IMR-90 (cell line): ENCODE data around the gene S1PR3. TPM values are rescaled to one million over a fixed set of nuclear protein-coding genes. Genes with fewer than 3 reads are reported as not detected.
A peak's percentile ranks its signal among the peaks of the same experiment; 100 is the strongest.

ENCODE experiments used
- ATAC-seq: fragments of 200-7000 bp; cut with Tn5 transposase; 2 replicates; pipeline ENCODE4 v1.9.1; 2020; ENCODE audit warnings: low read depth, mild to moderate bottlenecking, moderate library complexity
- BruUV-seq: library from RNA; stranded (reverse); fragments of 400-500 nt; replicated peaks from 2 replicates; lab custom pipeline; 2021; lab: Mats Ljungman, UMichigan
- CTCF ChIA-PET: fragments of 300-600 bp; formaldehyde crosslinking; extraction: SDS; loops from one replicate; lab custom pipeline; 2021; ENCODE audit warnings: antibody characterized with exemption; lab: Yijun Ruan, JAX
- POLR2A ChIA-PET: fragments of 300-600 bp; sonication (Branson Sonifier 250); formaldehyde crosslinking; loops from one replicate; lab custom pipeline; 2022; ENCODE audit warnings: antibody characterized with exemption; ENCODE audit not compliant: unreplicated experiment; lab: Charles Lee
- DNase-seq: peaks from one replicate; pipeline ENCODE4 v3.0.0; 2013
- H2AFZ ChIP-seq: replicated peaks from 2 replicates; pipeline ENCODE3; 2013; ENCODE audit warnings: low read length, mild to moderate bottlenecking; ENCODE audit not compliant: poor library complexity
- H2AK5ac ChIP-seq: 2 replicates; pipeline ENCODE4 v1.6.1; 2013; ENCODE audit warnings: low read depth, low read length, inconsistent platforms
- H2AK9ac ChIP-seq: replicated peaks from 2 replicates; pipeline ENCODE3; 2013; ENCODE audit warnings: mild to moderate bottlenecking, low read depth, low read length, moderate library complexity; ENCODE audit not compliant: poor library complexity
- H2BK120ac ChIP-seq: 2 replicates; pipeline ENCODE4 v1.6.1; 2013; ENCODE audit warnings: low read depth, low read length, inconsistent platforms
- H2BK15ac ChIP-seq: 3 replicates; pipeline ENCODE4 v1.6.1; 2013; ENCODE audit warnings: low read depth, low read length, inconsistent platforms
- H2BK20ac ChIP-seq: 2 replicates; pipeline ENCODE4 v1.6.1; 2013; ENCODE audit warnings: low read depth, mild to moderate bottlenecking, inconsistent platforms, low read length, moderate library complexity
- H2BK5ac ChIP-seq: 2 replicates; pipeline ENCODE4 v1.6.1; 2013; ENCODE audit warnings: mild to moderate bottlenecking, low read depth, low read length, inconsistent platforms; ENCODE audit not compliant: poor library complexity, severe bottlenecking
- H3K14ac ChIP-seq: replicated peaks from 2 replicates; pipeline ENCODE4 v1.6.1; 2013; ENCODE audit warnings: low read depth, low read length, inconsistent platforms
- H3K18ac ChIP-seq: 2 replicates; pipeline ENCODE4 v1.6.1; 2013; ENCODE audit warnings: low read depth, low read length, control low read depth
- H3K23ac ChIP-seq: 2 replicates; pipeline ENCODE4 v1.6.1; 2013; ENCODE audit warnings: low read depth, low read length, inconsistent platforms
- H3K27ac ChIP-seq: 2 replicates; pipeline ENCODE4 v1.5.1; 2013; ENCODE audit warnings: mild to moderate bottlenecking, control low read depth, low read length; ENCODE audit not compliant: insufficient read depth
- H3K27me3 ChIP-seq: 2 replicates; pipeline ENCODE4 v1.6.1; 2013; ENCODE audit warnings: low read length; ENCODE audit not compliant: control insufficient read depth, insufficient read depth
- H3K36me3 ChIP-seq: 2 replicates; pipeline ENCODE4 v1.6.1; 2013; ENCODE audit warnings: low read length, mixed read lengths; ENCODE audit not compliant: control insufficient read depth, insufficient read depth
- H3K4ac ChIP-seq: 2 replicates; pipeline ENCODE4 v1.6.1; 2013; ENCODE audit warnings: low read depth, low read length, inconsistent platforms
- H3K4me1 ChIP-seq: 2 replicates; pipeline ENCODE4 v1.6.1; 2013; ENCODE audit warnings: low read length, mixed read lengths; ENCODE audit not compliant: control insufficient read depth, insufficient read depth
- H3K4me2 ChIP-seq: 2 replicates; pipeline ENCODE4 v1.6.1; 2013; ENCODE audit warnings: low read depth, mild to moderate bottlenecking, control low read depth, low read length, moderate library complexity
- H3K4me3 ChIP-seq: 2 replicates; pipeline ENCODE4 v1.5.1; 2013; ENCODE audit warnings: low read depth, mild to moderate bottlenecking, control low read depth, low read length, moderate library complexity; ENCODE audit not compliant: insufficient read depth
- H3K56ac ChIP-seq: 2 replicates; pipeline ENCODE4 v1.6.1; 2013; ENCODE audit warnings: low read length, inconsistent platforms; ENCODE audit not compliant: insufficient read depth; ENCODE audit errors: extremely low read depth
- H3K79me1 ChIP-seq, 2 experiments: 2 replicates each; pipeline ENCODE4 v1.6.1; 2013; ENCODE audit warnings: low read length in 2 of 2, inconsistent platforms in 1 of 2, low read depth in 1 of 2
- H3K9ac ChIP-seq: 2 replicates; pipeline ENCODE4 v1.6.1; 2013; ENCODE audit warnings: low read depth, low read length, control low read depth
- H3K9me1 ChIP-seq: 2 replicates; pipeline ENCODE4 v1.6.1; 2013; ENCODE audit warnings: low read length, inconsistent platforms; ENCODE audit not compliant: insufficient read depth
- H3K9me3 ChIP-seq: 2 replicates; pipeline ENCODE4 v1.6.1; 2013; ENCODE audit warnings: low read length; ENCODE audit not compliant: control insufficient read depth, insufficient read depth
- H4K20me1 ChIP-seq: 2 replicates; pipeline ENCODE4 v1.6.1; 2013; ENCODE audit warnings: low read length, inconsistent platforms; ENCODE audit not compliant: insufficient read depth
- H4K5ac ChIP-seq: 2 replicates; pipeline ENCODE4 v1.6.1; 2013; ENCODE audit warnings: mild to moderate bottlenecking, low read depth, low read length, control low read depth
- H4K8ac ChIP-seq, 2 experiments: 2 replicates each; pipeline ENCODE4 v1.6.1; 2013; ENCODE audit warnings: low read depth in 2 of 2, low read length in 2 of 2, control low read depth in 1 of 2, inconsistent platforms in 1 of 2
- H4K91ac ChIP-seq: 2 replicates; pipeline ENCODE4 v1.6.1; 2013; ENCODE audit warnings: low read depth, low read length, inconsistent platforms; ENCODE audit not compliant: insufficient read depth
- CHD1 ChIP-seq: IDR thresholded peaks from 2 replicates; pipeline ENCODE4 v1.6.1; 2012; ENCODE audit warnings: low read depth, low read length, improper control_type of control experiment
- POLR2A ChIP-seq: IDR thresholded peaks from 2 replicates; pipeline ENCODE4 v1.6.1; 2012; ENCODE audit warnings: mild to moderate bottlenecking, low read depth, low read length
- RAD21 ChIP-seq: IDR thresholded peaks from 2 replicates; pipeline ENCODE4 v1.6.1; 2012; ENCODE audit warnings: low read length, improper control_type of control experiment
- WGBS, 2 experiments: methylation state at CpG; one replicate each; pipeline versions ENCODE4 v1.1.5 to v1.1.7; 2013; ENCODE audit warnings: missing lambda C conversion rate in 2 of 2; ENCODE audit not compliant: insufficient read length in 1 of 2; ENCODE audit errors: extremely low coverage in 2 of 2; 5-methylcytosine and 5-hydroxymethylcytosine counted together
- dilution Hi-C: fragments of 300-500 bp; cut with HindIII; formaldehyde crosslinking; loops from one replicate; pipeline ENCODE4 v1.14.3; 2018; ENCODE audit warnings: low sequenced_read_pairs; ENCODE audit not compliant: unreplicated experiment
- in situ Hi-C: fragments of 300-500 bp; cut with MboI; formaldehyde crosslinking; loops from 3 replicates; pipeline ENCODE4 v1.14.3; 2019; ENCODE audit warnings: low sequenced_read_pairs, inconsistent platforms, mixed read lengths
- intact Hi-C: fragments of 100-400 bp; cut with micrococcal nuclease; formaldehyde crosslinking; loops from 2 replicates; pipeline ENCODE4 v1.10.0; 2022
- polyA plus RNA-seq, 3 experiments: library from polyadenylated mRNA; depleted of rRNA; stranded (reverse); fragments of >200 nt; gene quantifications; 2 replicates each; pipeline ENCODE4 v1.2.3, GENCODE V29; 2012; ENCODE audit warnings: low replicate concordance in 1 of 3
- total RNA-seq: library from RNA; depleted of rRNA; stranded (reverse); fragments of >200 nt; gene quantifications from 2 replicates; pipeline ENCODE4 v1.2.3, GENCODE V29; 2012
- TF ChIP-seq, protein P1 (sequence below): fragments of 150-350 bp; IDR thresholded peaks from 2 replicates; pipeline ENCODE4 v1.6.1; 2016; ENCODE audit warnings: low read depth, mild to moderate bottlenecking, low read length, moderate library complexity, borderline replicate concordance
- TF ChIP-seq, protein P2 (sequence below): conservative IDR thresholded peaks from 2 replicates; pipeline ENCODE4 v1.5.1; 2012; ENCODE audit warnings: mild to moderate bottlenecking, low read depth, low read length, improper control_type of control experiment

S1PR3 gene
- total and polyA plus RNA-seq, 2 of the 4 experiments (the other 2 are of a cell fraction): 28.4 to 28.7 TPM

DNA sequence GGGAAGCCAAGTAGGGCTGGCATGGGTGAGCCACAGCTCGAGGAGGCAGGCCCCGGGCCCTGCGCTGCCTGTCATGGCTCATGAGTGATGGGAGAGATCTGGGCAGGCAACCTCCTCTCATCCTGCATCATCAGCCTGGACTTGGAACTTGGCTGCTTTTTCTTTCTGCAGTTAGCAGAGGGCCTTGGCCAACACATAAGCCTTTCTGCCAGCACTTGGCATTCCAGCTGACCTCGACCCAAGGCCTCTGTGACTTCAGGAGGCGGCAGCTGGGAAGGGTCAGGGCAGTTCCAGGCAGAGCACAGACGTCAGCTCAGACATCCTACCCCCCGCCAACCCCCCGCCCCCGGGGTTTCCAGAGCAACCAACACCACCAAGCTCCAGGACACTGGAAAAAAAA is 7.6 kb downstream of the S1PR3 start:
- intact Hi-C loops (no loop called here), dilution Hi-C loops (loop anchor here (25.0 kb wide), 1 partner anchor 362 kb away; no protein-coding TSS in a partner anchor), in situ Hi-C loops (loop anchor here (10.0 kb wide), 1 partner anchor 224 kb away; no protein-coding TSS in a partner anchor)
- no peak overlapping the region for H4K91ac ChIP-seq
- TF ChIP-seq CHD1 (no peak), RAD21 (no peak), POLR2A (no peak)
- TF ChIP-seq, protein P1, sequence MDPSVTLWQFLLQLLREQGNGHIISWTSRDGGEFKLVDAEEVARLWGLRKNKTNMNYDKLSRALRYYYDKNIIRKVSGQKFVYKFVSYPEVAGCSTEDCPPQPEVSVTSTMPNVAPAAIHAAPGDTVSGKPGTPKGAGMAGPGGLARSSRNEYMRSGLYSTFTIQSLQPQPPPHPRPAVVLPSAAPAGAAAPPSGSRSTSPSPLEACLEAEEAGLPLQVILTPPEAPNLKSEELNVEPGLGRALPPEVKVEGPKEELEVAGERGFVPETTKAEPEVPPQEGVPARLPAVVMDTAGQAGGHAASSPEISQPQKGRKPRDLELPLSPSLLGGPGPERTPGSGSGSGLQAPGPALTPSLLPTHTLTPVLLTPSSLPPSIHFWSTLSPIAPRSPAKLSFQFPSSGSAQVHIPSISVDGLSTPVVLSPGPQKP: no peak
- TF ChIP-seq, protein P2, sequence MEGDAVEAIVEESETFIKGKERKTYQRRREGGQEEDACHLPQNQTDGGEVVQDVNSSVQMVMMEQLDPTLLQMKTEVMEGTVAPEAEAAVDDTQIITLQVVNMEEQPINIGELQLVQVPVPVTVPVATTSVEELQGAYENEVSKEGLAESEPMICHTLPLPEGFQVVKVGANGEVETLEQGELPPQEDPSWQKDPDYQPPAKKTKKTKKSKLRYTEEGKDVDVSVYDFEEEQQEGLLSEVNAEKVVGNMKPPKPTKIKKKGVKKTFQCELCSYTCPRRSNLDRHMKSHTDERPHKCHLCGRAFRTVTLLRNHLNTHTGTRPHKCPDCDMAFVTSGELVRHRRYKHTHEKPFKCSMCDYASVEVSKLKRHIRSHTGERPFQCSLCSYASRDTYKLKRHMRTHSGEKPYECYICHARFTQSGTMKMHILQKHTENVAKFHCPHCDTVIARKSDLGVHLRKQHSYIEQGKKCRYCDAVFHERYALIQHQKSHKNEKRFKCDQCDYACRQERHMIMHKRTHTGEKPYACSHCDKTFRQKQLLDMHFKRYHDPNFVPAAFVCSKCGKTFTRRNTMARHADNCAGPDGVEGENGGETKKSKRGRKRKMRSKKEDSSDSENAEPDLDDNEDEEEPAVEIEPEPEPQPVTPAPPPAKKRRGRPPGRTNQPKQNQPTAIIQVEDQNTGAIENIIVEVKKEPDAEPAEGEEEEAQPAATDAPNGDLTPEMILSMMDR: no peak
- H3K9me1 ChIP-seq: peaks cover 24% of the 10 kb centered on the region
- no peak overlapping the region for H3K18ac ChIP-seq
- ChIA-PET CTCF (no interaction called here), POLR2A (no interaction called here)
- no peak overlapping the region for H2BK5ac ChIP-seq
- peak overlapping the region; percentile 65; the same call in 1 of the 2 replicates for H3K4ac ChIP-seq
- peaks cover 24% of the 10 kb centered on the region for H3K4me1 ChIP-seq
- peaks cover 30 to 57% of the 10 kb centered on the region in 2 experiments for H3K79me1 ChIP-seq
- no peak overlapping the region for H3K27ac ChIP-seq
- no peak overlapping the region for H4K5ac ChIP-seq
- H2BK120ac ChIP-seq: no peak overlapping the region
- H2BK15ac ChIP-seq: no peak overlapping the region
- no peak overlapping the region for H3K14ac ChIP-seq
- no peak overlapping the region for H3K4me3 ChIP-seq
- 40% methylated on average over 2 of the region's 9 CpGs; no CpG with 5 or more reads in 1 of the 2 experiments for WGBS, 2 experiments
- H3K36me3 ChIP-seq: peaks cover 52% of the 10 kb centered on the region
- no peak overlapping the region; the same call in 1 of the 2 replicates for H2AK5ac ChIP-seq
- no peak overlapping the region for H3K9ac ChIP-seq
- no peak overlapping the region for H2AK9ac ChIP-seq
- no peak overlapping the region; a peak in 1 of 4 replicates for H4K8ac ChIP-seq
- ATAC-seq (peak; percentile 9; the same call in 1 of the 2 replicates), DNase-seq (no peak)
- H2AFZ ChIP-seq: peak overlapping the region; percentile 24
- no peak overlapping the region for H3K23ac ChIP-seq
- no peaks in the 10 kb centered on the region for H3K9me3 ChIP-seq
- no TSS peak for BruUV-seq
- H3K4me2 ChIP-seq: no peak overlapping the region; the same call in 1 of the 2 replicates
- no peak overlapping the region for H3K56ac ChIP-seq
- H3K27me3 ChIP-seq: no peaks in the 10 kb centered on the region
- H4K20me1 ChIP-seq: peaks cover 6% of the 10 kb centered on the region
- H2BK20ac ChIP-seq: no peak overlapping the region
